ENCODE measurements around the gene CDHR3. TPM values are rescaled to one million over a fixed set of nuclear protein-coding genes. Genes with fewer than 3 reads are reported as not detected.

Gene CDHR3
- polyA plus RNA-seq, 6 donors from 2014 or later, result 7.0 to 23.9 (median 15.0) TPM

DNA sequence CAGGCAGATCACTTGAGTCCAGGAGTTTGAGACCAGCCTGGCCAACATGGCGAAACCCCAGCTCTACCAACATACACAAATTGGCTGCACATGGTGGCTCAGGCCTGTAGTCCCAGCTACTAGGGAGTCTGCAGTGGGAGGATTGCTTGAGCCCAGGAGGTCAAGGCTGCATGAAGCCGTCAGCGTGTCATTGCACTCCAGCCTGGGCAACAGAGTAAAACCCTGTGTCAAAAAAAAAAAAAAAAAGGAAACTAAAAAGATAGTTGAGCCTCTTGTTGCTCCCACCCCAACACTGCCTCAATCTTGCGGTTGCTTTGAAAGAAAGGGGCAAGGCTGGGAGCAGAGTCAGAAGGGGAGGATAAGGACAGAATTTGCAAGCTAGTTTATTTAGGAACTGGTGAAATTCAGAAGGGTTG, 79.1 kb downstream of the CDHR3 start:
- H3K27ac Mint-ChIP-seq, result peak overlapping the region in 1 of 6 donors; percentile 40
- ATAC-seq (ENCODE audit: low read depth in 2 of 2) (no peak), DNase-seq (no peak)
- H3K36me3 Mint-ChIP-seq, result no peaks in the 10 kb centered on the region
- no peaks in the 10 kb centered on the region for H3K9me3 Mint-ChIP-seq
- peaks cover 0 to 8% (median 4%) of the 10 kb centered on the region in 3 donors for H3K27me3 Mint-ChIP-seq
- H3K4me1 Mint-ChIP-seq, result peaks cover 19 to 29% (median 28%) of the 10 kb centered on the region in 3 donors
- peak overlapping the region in 6 of 8 donors; percentile 20 to 64 (median 43) for H3K4me3 Mint-ChIP-seq

DNA sequence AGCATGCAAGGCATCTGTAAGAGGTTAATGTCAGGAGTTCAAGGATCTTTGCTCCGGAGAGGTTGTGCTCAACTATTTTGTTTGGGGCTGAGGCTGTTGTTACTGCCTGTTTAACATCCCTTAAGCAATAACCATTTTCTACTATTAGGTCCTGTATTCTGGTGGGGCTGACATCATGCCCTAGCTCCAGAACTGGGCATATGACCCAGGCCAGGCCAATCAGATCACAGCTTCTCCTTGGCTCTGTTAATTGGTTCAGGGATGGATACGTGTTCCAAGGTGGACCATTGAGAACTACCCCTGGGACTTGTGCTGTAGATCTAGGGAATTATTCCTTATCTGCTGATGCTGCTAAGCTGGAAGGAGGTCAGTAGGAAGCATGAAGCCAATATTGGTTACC, 82.1 kb downstream of the CDHR3 start:
- peaks cover 24 to 40% (median 32%) of the 10 kb centered on the region in 3 donors for H3K4me1 Mint-ChIP-seq
- ATAC-seq (ENCODE audit: low read depth in 2 of 2), result no peak
- H3K36me3 Mint-ChIP-seq, result no peaks in the 10 kb centered on the region
- DNase-seq, result no peak
- no peak overlapping the region for H3K4me3 Mint-ChIP-seq
- H3K27ac Mint-ChIP-seq, result no peak overlapping the region
- H3K27me3 Mint-ChIP-seq, result peaks cover 0 to 8% (median 4%) of the 10 kb centered on the region in 3 donors
- no peaks in the 10 kb centered on the region for H3K9me3 Mint-ChIP-seq

DNA sequence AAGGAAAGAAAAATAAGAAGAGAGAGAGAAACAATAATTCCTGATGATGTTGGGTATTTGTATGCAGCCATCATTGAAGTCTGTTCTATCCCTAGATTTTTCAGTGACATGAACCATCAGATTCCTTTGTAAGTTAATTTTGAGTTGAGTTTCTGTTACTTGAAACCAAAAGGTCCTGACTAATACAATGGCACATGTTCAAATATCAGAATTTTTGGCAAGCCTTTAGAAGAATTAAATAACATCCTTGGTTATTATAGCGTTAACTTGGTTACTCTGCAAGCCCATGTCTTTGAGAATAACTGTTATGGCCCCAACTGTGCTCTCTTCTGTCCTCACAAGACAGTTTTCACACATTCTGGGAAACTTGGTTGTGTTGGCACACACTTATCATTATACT, 82.5 kb downstream of the CDHR3 start:
- Mint-ChIP-seq H3K27ac (no peak overlapping the region), H3K4me1 (peaks cover 24 to 42% (median 36%) of the 10 kb centered on the region in 3 donors), H3K4me3 (no peak overlapping the region), H3K9me3 (no peaks in the 10 kb centered on the region), H3K36me3 (no peaks in the 10 kb centered on the region), H3K27me3 (peaks cover 0 to 8% (median 4%) of the 10 kb centered on the region in 3 donors)
- DNase-seq, result no peak
- ATAC-seq (ENCODE audit: low read depth in 2 of 2), result no peak

DNA sequence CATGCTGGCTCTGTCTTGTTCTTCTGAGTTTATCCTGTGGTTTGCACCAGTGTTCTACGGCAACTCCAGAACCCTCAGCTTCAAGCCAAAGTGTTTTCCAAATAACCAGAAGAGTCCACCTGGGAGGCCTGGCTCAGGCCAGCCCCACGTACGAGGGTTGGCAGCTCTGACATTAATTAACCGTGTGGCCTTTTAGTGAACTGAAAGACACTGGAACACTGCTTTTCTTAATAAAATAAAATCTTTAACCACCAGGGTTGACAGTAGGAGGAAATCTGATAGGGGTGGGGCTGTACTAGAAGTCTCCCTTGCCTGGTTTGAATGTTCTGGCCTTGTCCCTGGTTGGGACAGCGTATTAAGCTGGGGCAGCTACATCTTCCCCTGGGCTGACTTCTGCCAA, 84.1 kb downstream of the CDHR3 start:
- Mint-ChIP-seq H3K27ac (peak overlapping the region in 1 of 6 donors; percentile 76), H3K9me3 (no peaks in the 10 kb centered on the region), H3K27me3 (no peaks in the 10 kb centered on the region), H3K4me3 (no peak overlapping the region), H3K36me3 (no peaks in the 10 kb centered on the region), H3K4me1 (peaks cover 17 to 43% (median 23%) of the 10 kb centered on the region in 3 donors)
- DNase-seq, result no peak
- ATAC-seq (ENCODE audit: low read depth in 2 of 2), result no peak

DNA sequence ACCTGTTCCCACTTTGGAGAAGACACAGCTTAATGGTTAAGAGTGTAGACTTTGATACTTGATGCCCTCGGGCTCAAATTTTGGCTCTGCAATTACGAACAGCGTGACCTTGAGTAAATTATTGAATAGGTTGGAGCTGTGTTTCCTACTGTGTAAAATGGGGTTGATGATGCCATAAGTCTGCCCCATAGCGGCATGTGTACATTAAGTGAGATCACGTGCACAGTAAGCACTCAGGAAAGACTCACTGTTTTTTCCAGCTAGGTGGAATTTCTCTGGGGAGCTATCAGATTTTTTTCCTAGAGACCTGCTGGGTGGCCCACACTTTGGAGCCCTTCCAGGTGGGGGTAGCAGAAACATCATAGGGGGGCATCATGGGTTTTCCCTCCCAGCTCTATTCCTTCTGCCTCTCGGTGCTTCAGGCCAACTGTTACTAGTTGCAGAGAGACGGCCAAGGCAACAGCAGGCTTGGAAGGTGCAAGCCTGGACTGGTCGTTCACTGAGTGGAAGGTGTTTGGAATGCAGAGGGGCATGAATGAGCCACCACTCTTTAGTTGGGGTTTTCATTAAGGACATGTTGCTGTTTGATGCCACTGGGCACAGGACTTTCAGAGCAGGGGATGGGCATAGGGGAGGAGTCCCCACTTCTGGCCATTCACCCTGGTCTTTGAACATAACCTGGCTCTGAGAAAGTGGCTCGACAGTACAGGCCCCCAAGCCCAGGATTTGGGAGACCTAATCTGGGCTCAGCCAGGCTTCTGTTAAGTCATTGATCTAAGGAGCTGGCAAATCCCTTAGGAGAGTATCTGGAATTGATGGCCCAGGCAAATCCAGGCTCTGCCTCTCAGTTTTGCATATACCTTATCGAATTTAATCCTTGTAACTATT, 85.0 kb downstream of the CDHR3 start:
- H3K36me3 Mint-ChIP-seq, result no peaks in the 10 kb centered on the region
- peak overlapping the region in 1 of 6 donors; percentile 44 for H3K27ac Mint-ChIP-seq
- H3K27me3 Mint-ChIP-seq, result no peaks in the 10 kb centered on the region
- no peak overlapping the region for H3K4me3 Mint-ChIP-seq
- ATAC-seq (ENCODE audit: low read depth in 2 of 2) (no peak), DNase-seq (no peak)
- peaks cover 8 to 39% (median 15%) of the 10 kb centered on the region in 3 donors for H3K4me1 Mint-ChIP-seq
- H3K9me3 Mint-ChIP-seq, result no peaks in the 10 kb centered on the region

DNA sequence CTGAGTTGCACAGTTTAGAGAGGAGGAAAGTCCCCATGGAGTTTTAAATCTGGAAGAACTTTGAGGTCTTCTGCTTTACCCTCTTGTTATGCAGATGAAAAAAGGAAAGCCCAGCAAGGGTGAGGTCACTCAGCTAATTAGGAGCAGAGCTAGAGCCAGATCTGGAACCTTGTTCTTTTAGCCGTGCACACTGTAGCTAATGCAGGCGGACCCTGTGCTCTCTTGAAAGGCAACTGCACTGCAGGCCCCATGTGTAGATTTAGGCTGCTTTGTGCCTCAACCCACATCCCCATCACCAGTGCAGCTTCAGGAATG, 85.6 kb downstream of the CDHR3 start:
- H3K4me1 Mint-ChIP-seq, result peaks cover 11 to 43% (median 14%) of the 10 kb centered on the region in 3 donors
- H3K9me3 Mint-ChIP-seq, result no peaks in the 10 kb centered on the region
- H3K36me3 Mint-ChIP-seq, result no peaks in the 10 kb centered on the region
- no peaks in the 10 kb centered on the region for H3K27me3 Mint-ChIP-seq
- peak overlapping the region in 1 of 6 donors; percentile 27 for H3K27ac Mint-ChIP-seq
- DNase-seq, result no peak
- no peak for ATAC-seq (ENCODE audit: low read depth in 2 of 2)
- H3K4me3 Mint-ChIP-seq, result no peak overlapping the region

DNA sequence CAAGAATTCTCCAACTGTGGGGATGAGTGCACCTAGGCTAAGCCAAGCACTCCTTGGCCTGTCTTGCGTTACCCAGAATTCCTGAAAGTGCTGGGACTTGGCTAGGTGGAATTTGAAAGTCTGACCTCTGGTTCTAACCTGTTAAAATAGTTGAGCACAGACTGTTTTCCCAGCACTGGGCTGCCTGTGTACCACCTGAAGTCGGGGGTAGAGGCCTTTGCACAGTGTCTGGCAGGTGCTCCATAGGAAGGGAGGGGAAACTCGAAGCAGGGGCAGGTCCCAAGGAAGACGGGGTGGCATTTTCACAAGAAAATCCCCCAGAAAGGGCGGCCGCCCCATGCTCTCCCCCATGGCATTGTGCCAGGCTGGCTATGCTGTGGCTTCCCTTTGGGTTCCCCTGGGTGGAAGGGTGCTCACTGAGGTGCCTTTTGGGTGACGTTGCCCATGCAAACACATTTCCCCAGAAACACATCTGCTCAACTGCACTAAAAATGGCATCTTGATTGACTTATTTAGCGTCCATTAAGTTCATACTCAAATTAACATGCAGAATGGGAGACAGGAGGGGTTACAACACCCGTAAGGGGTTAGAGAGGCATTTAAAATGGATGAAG, 86.2 kb downstream of the CDHR3 start:
- Mint-ChIP-seq H3K27ac (peak overlapping the region in 4 of 6 donors; percentile 12 to 82 (median 78)), H3K27me3 (no peaks in the 10 kb centered on the region), H3K9me3 (no peaks in the 10 kb centered on the region), H3K4me1 (peaks cover 13 to 46% (median 14%) of the 10 kb centered on the region in 3 donors), H3K36me3 (no peaks in the 10 kb centered on the region), H3K4me3 (peak overlapping the region in 5 of 8 donors; percentile 18 to 68 (median 38))
- peak; percentile 63 for DNase-seq
- peak; percentile 95 to 97 for ATAC-seq (ENCODE audit: low read depth in 2 of 2)

DNA sequence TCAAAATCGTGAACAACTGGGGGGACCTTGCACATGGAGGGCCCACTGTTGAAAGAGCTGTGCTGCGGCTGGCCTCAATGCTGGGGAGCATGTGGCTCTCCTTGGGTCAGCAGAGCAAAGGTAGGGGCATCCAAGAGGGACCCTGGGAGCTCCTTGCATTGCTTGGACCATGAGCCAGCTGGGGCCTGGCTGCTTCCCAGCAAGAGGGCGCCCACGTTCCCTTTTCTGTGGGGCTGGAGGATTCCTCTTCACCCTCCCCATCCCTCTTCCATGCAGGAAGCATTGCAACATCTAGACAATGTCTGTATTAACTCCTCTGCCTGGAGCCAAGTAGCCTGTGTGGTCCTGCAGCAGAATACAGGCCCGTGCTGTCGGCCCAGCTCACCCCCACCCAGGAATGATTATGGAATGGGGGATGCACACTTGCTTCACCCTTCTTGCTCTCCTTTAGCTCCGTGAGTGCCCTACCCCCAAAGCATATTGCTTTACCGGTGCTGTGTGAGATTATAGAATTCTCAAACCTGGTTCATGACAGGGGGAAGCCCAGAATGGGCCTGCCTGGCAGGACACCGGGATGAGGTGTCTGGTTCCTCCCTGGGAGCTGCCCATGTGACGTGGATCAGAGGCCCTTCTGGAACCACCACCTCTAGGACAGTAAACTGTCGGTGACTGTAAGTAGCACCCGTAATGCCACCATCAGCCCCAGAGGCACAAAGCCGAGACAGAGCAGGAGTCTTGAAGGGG, 87.1 kb downstream of the CDHR3 start:
- no peaks in the 10 kb centered on the region for H3K27me3 Mint-ChIP-seq
- peak overlapping the region in 4 of 6 donors; percentile 12 to 82 (median 56) for H3K27ac Mint-ChIP-seq
- H3K4me3 Mint-ChIP-seq, result no peak overlapping the region
- no peaks in the 10 kb centered on the region for H3K9me3 Mint-ChIP-seq
- no peaks in the 10 kb centered on the region for H3K36me3 Mint-ChIP-seq
- DNase-seq (no peak), ATAC-seq (ENCODE audit: low read depth in 2 of 2) (no peak)
- peaks cover 13 to 51% (median 14%) of the 10 kb centered on the region in 3 donors for H3K4me1 Mint-ChIP-seq

DNA sequence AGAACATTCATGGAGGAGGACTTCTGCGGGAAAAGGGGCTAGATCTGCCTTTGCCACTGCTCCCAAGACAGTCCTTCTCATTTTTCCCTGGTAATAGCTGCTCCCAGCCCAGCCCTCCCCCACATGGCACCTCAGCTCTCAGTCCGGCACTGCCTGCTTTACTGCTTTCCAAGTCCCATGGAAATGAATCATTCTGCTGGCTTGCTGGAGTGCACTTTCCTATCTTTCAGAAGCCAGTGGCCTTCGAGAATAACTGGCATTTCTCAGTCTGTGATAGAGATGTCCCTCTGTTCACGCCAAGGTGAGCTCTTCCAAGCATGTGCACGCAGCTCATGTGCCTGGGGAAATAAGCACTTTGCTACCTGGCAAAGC, 87.7 kb downstream of the CDHR3 start:
- H3K4me1 Mint-ChIP-seq, result peaks cover 13 to 52% (median 14%) of the 10 kb centered on the region in 3 donors
- H3K9me3 Mint-ChIP-seq, result no peaks in the 10 kb centered on the region
- H3K36me3 Mint-ChIP-seq, result no peaks in the 10 kb centered on the region
- H3K27me3 Mint-ChIP-seq, result no peaks in the 10 kb centered on the region
- no peak for DNase-seq
- no peak for ATAC-seq (ENCODE audit: low read depth in 2 of 2)
- peak overlapping the region in 2 of 6 donors; percentile 33 to 68 for H3K27ac Mint-ChIP-seq
- peak overlapping the region in 1 of 8 donors; percentile 61 for H3K4me3 Mint-ChIP-seq

DNA sequence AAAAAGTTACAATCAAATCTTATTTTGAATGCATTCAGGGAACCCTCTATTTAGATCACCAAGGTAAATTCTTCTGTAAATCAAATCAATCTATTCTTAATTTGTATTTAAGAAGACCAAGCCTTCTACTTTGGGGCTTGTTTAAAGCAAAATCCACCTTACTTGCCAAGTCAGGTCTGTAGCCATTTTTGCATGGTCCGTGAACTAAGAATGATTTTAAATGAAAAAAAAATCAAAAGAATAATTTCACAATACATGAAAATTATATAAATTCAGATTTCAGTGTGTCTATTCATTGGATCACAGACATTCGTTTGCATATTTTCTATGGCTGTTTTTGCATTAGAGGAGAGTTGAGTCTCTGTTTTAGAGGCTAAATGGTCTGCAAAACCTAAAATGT, 89.6 kb downstream of the CDHR3 start:
- H3K27me3 Mint-ChIP-seq, result no peaks in the 10 kb centered on the region
- no peaks in the 10 kb centered on the region for H3K9me3 Mint-ChIP-seq
- ATAC-seq (ENCODE audit: low read depth in 2 of 2) (no peak), DNase-seq (no peak)
- H3K4me3 Mint-ChIP-seq, result no peak overlapping the region
- H3K4me1 Mint-ChIP-seq, result peaks cover 19 to 64% (median 26%) of the 10 kb centered on the region in 3 donors
- no peak overlapping the region for H3K27ac Mint-ChIP-seq
- H3K36me3 Mint-ChIP-seq, result no peaks in the 10 kb centered on the region

DNA sequence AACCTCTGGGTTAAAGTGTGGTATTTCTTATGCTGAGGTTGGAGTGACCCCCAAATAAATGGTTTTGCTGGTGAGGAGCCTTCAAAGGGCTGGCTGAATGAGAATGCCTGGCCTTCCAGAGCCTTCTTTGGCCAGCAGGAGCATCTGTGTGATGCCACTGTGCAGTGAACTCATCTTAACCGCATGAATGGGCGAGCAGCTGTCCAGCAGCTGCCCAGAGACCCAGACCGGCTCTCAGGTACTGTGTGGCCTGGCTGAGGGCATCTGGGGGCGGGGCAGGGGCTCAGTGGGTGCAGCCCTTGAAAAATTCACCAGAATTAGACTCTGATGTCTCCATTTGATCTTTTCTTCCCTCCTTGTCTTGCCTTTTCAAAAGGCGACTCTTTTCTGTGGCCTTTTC, 90.0 kb downstream of the CDHR3 start:
- ATAC-seq (ENCODE audit: low read depth in 2 of 2), result no peak
- DNase-seq, result no peak
- Mint-ChIP-seq H3K27ac (no peak overlapping the region), H3K27me3 (no peaks in the 10 kb centered on the region), H3K9me3 (no peaks in the 10 kb centered on the region), H3K4me1 (peaks cover 23 to 69% (median 30%) of the 10 kb centered on the region in 3 donors), H3K4me3 (no peak overlapping the region), H3K36me3 (no peaks in the 10 kb centered on the region)

DNA sequence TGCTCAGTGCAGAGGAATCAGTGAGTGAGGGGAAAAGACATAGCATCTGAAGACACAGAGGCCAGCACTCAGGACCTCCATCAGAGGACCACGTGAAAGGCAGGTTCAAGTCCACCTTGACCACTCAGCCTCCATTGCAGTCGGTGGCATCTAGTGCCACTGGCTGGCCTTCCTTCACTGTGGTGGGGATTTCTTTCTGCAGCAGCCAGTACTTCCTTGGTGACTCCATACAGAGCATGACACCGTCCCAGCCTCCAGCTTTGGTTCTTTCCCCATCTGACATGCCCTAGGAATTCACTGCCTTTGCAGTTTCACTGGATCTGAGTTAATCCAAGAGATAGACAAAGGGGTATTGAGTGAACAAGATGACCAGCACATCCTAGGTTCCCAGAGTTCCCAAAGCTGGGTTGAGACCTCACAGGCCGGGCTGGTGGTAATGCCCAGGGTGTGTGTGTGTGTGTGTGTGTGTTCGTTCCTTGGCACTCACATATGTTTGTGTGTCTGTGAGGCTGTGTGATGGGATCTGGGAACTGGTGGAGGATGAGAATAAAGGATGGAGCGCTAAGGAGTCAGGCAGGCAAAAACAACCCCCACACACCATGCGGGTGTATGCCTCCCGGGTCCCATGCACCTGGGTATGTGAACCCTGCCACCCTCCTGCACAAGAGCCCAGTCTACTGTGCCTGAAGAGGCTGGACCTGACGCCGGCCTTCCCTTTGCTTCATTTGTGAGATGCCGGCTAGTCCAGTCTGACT, 91.3 kb downstream of the CDHR3 start:
- H3K4me3 Mint-ChIP-seq, result no peak overlapping the region
- no peaks in the 10 kb centered on the region for H3K36me3 Mint-ChIP-seq
- H3K4me1 Mint-ChIP-seq, result peaks cover 30 to 72% (median 38%) of the 10 kb centered on the region in 3 donors
- no peak for ATAC-seq (ENCODE audit: low read depth in 2 of 2)
- peak overlapping the region in 3 of 6 donors; percentile 37 to 70 (median 43) for H3K27ac Mint-ChIP-seq
- DNase-seq, result no peak
- no peaks in the 10 kb centered on the region for H3K27me3 Mint-ChIP-seq
- H3K9me3 Mint-ChIP-seq, result no peaks in the 10 kb centered on the region
